Activated CD8-positive, alpha-beta memory T cell treated with anti-CD3 and anti-CD28 coated beads for 4 hours (primary cell): Measurements from ENCODE around the gene FAM72D.
"Not testable (repeated sequence)": the region's sequence is repeated elsewhere in the genome, so short reads cannot be mapped to it uniquely, and the experiment has no call there.

Experiments used
- DNase-seq, 2 donors: peaks; one replicate each; pipeline ENCODE4 v3.0.0-alpha.2; 2020; ENCODE audit warnings: low read depth in 2 of 2

Gene FAM72D

GRCh38 chr1:145146308-145146707 is 50.5 kb downstream of the FAM72D start:
- DNase-seq, result not testable (repeated sequence)

- not testable (repeated sequence) for DNase-seq
Observed at GRCh38 chr1:145147172-145147571, 51.4 kb downstream of the FAM72D start.

GRCh38 chr1:145155421-145155820 is 59.6 kb downstream of the FAM72D start:
- DNase-seq, result not testable (repeated sequence)

- DNase-seq, result not testable (repeated sequence)
Observed at GRCh38 chr1:145155873-145156272, 60.1 kb downstream of the FAM72D start.

- not testable (repeated sequence) for DNase-seq
Observed at GRCh38 chr1:145156891-145157610, 61.3 kb downstream of the FAM72D start.

GRCh38 chr1:145157715-145158114 is 61.9 kb downstream of the FAM72D start:
- DNase-seq, result not testable (repeated sequence)

- DNase-seq, result not testable (repeated sequence)
Observed at GRCh38 chr1:145161046-145161752, 65.4 kb downstream of the FAM72D start.
